GM18508 (cell line): ENCODE data around the gene KIF17.

Experiments used
- ATAC-seq: cut with Tn5 transposase; IDR thresholded peaks from one replicate; pipeline ENCODE4 v1.9.1; 2021; ENCODE audit warnings: moderate number of reproducible peaks; ENCODE audit not compliant: insufficient read depth, unreplicated experiment

The KIF17 gene

DNA sequence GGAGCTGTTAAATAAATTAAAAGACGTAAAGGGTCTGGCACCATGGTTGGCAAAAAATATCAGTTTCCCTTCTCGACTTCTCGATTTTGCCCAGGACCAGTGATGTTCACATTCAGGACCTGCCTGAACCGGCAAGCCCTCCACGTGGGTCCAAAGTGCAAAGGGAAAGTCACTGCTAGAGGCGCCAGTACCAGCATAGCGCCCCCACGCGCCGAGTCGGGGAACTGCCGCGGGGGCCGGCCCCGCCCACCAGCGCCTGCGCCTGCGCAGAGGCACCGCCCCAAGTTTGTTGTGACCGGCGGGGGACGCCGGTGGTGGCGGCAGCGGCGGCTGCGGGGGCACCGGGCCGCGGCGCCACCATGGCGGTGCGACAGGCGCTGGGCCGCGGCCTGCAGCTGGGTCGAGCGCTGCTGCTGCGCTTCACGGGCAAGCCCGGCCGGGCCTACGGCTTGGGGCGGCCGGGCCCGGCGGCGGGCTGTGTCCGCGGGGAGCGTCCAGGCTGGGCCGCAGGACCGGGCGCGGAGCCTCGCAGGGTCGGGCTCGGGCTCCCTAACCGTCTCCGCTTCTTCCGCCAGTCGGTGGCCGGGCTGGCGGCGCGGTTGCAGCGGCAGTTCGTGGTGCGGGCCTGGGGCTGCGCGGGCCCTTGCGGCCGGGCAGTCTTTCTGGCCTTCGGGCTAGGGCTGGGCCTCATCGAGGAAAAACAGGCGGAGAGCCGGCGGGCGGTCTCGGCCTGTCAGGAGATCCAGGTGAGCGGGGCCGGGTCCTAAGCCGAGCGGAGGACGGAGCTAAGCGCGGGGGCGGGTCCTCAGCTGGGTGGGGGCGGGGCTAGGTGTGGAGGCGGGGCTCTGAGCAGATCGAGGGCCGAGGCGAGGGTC is 84.4 kb downstream of the KIF17 start, which contains the start of gene PINK1:
PINK1 (plus strand) TSS at position 269 of the 875 bp plus-strand sequence; CDS start at position 360, 91 bp downstream.
- ATAC-seq = no peak

DNA sequence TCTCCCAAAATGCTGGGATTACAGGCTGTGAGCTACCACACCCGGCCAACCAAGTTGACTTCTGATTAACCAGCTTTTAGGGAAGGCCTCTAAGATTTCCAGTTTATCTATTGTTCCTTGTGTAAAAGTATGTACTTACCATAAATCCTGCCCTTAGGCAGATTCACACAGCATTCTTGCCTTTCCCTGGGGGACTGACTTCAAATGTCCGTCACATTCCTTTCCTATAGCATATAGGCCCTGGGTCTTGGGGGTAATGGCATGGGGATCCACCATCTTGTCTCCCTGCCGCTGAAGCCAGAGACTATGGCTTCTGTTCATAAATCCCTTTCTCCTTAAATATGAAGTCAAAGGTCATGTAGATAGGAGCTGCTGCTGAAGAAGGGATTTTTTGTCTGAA is 85.4 kb downstream of the KIF17 start:
- no peak for ATAC-seq

DNA sequence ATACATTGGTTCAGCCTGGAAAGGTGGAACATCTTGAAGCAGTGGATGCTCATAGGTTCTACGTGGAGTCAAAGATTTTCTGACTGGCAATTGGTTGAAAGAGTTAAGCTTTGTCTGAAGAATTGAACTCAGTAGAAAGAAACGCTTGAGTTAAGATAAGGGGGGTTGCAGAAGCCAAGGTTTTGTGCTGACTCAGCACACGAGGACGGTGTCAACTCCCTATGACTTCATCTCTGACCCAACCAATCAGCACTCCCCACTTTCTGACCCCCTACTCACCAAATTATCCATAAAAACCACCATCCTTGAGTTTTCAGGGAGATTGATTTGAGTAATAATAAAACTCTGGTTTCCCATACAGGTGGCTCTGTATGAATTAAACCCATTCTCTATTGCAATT is 87.1 kb downstream of the KIF17 start:
- no peak for ATAC-seq

DNA sequence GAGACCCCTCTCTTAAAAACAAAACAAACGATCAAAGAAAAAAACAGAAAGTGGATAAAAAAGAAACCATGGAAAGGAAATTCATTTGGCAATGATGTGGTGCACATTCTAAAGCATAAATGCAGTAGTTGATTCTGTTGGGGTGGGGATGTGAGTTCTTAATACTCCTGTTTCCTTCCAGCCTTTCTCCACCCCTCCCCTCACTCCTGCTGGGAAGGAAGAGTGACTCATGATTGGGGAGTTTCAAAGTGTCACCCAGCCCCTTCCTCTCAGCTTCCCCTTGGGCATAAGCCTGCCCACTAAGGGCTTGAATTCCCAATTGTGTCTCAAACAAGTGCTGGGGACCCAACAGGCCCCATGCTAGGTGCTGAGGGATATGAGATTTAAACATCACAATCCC is 91.3 kb downstream of the KIF17 start:
- no peak for ATAC-seq

DNA sequence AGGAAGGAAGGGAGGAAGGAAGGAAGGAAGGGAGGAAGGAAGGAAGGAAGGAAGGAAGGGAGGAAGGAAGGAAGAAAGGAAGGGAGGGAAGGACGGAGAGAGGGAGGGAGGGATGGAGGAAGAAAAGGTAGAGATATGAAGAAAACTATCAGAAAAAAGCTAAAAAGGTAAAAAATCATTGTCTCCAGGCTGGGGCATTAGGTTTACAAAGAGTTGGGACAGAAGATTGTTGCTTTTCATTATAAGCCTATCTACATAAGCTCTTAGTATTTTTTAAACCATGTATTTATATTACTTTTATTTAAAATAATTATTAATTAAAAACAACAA is 91.7 kb downstream of the KIF17 start:
- ATAC-seq = no peak

DNA sequence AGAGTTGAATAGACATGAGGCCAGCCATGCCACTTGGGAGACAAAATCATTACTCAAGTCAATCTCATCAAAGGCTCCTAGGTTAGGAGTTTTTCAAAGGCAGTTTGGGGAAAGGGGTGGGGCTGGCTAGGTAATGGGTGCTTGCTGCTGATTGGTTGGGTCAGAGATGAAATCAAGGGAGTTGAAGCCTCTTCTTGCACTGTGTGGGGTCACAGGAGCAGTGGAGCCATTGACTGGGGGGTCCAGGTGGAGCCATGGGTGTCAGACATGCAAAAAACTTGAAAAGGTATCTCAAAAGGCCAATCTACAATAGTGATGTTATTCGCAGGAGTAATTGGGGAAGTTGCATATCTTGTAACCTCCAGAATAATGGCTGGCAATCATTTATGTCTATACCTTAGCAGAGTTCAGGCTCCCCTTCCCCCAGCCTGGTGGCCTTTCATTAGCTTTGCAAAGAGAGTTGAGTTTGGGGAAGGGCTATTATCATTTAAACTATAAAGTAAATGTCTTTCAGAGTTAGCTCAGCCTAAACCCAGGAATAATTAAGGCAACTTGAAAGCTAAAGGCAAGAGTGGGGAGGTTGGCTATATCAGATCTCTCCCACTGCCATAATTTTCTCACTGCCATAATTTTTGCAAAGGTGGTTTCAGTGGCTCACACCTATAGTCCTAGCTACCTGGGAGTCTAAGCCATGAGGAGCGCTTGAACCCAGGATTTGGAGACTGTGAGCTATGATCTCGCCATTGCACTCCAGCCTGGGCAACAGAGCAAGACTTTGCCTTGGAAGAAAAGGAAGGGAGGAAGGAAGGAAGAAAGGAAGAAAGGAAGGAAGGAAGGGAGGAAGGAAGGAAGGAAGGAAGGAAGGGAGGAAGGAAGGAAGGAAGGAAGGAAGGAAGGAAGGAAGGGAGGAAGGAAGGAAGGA is 92.4 kb downstream of the KIF17 start:
- ATAC-seq = no peak

DNA sequence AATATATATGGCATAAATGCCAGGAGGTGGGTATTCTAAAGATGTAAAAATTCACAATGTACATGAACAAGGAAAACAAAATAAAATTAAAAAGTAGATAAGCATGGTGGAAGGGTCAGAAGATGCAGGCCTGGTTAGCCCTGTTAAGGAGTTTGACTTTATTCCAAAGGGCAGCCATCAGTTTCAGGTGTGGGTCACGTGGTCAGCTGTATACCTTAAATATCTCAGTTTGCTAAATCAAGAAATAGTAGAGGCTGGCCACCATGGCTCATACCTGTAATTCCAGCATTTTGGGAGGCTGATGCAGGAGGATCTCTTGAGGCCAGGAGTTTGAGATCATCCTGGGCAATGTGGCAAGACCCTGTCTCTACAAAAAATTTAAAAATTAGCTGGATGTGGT is 93.1 kb downstream of the KIF17 start:
- ATAC-seq = no peak

DNA sequence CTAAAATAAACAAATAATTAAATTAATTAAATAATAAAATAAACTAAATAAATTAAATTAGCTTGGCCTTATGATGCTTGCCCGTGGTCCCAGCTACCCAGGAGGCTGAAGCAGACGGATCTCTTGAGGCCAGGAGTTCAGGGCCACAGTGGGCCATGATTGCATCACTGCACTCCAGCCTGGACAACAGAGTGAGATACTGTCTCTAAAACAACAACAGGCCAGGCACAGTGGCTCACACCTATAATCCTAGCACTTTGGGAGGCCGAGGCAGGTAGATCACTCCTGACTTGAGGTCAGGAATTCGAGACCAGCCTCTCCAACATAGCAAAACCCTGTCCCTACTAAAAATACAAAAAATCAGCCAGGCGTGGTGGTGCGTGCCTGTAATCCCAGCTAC is 96.8 kb downstream of the KIF17 start:
- no peak for ATAC-seq

DNA sequence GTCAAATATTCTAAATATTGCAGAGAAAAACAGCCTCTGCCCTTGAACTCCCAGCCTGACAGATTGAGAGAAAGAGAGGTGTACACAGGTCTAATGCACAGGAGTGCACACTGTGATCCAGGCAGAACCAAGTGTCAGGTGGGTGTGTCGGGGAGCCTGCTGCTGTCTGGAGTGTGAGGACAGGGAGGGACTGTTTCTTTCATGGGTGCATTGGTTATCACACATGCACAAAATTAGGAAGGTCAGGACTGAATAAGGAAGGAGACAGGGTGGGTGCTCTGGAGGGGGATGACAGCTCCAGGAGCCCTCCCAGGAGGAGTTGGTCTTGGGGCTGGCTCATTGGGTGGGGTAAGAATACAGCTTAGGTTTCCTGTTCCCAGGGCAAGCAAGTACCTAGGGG is 97.8 kb downstream of the KIF17 start:
- no peak for ATAC-seq

DNA sequence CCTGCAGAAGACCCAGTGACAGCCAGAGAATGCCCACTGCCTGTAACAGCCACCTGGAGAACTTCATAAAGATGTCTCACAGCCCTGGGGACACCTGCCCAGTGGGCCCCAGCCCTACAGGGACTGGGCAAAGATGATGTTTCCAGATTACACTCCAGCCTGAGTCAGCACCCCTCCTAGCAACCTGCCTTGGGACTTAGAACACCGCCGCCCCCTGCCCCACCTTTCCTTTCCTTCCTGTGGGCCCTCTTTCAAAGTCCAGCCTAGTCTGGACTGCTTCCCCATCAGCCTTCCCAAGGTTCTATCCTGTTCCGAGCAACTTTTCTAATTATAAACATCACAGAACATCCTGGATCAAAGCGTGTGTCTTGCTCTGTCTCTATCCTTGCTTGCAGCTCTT is 99.3 kb downstream of the KIF17 start:
- no peak for ATAC-seq

DNA sequence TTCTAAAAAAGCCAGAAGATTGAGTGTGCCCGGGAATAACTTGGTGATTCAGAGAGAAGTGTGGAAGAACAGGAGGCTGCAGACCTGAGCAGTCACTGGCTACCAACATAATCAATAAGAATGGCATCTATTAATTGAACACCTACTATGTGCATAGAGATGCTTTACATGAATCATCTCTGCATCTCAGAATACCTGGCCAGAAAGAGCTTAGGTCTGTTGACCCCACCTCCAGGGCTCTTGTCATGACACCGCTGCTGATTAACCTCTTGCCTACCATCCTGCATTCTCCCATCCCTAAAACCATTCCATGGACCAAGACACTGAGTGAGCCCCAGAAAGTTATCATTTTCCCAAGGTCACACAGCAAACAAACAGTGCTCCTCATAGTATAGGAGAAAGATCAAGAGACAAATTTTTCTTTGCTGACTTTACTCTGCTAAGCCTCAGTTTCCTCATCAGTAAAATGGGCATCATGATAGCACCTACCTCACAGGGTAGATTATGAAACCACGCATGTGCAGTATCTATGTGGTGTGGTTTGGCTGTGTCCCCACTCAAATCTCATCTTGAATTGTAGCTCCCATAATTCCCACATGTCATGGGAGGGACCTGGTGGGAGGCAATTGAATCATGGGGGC is 100.8 kb downstream of the KIF17 start:
- no peak for ATAC-seq

DNA sequence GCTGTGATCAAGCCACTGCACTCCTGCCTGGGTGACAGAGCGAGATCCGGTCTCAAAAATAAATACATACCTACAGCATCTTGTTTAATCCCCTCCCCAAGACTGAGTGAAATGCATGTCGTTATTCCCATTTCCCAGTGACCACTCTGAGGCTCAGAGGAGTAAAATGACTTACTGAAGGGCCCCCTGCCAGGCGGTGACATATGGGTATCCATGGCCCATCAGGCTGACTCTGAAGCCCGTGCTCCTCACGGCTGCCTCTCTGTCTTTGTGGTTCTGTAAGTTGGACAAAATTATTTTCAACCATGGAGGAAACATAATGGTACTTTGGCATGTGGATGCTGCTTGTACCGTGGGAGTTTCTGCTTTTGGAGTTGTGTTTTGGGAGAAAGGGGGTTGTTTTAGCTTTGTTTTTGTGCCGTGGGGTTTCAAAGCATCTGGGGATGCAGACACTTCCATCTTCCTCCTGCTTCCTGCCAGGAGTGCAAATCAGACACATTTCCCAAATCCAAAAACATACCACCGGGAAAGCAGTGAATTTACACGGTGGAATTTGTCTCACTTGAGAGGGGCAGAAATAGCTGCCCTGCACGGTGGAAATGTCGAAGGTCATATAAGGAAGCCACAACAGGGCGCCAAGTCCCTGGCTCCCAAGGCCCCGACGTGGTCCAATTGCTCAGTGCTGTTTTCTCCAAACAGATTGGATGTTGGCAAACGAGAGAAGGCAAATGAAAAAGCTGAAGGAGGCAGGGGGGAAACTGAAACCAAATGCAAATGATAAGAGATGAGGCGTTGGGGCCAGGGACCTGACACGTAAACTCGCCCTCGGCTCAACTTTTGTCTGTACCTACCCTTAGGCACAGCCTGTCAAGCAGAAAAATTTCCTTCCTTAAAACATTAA is 101.6 kb downstream of the KIF17 start:
- no peak for ATAC-seq

DNA sequence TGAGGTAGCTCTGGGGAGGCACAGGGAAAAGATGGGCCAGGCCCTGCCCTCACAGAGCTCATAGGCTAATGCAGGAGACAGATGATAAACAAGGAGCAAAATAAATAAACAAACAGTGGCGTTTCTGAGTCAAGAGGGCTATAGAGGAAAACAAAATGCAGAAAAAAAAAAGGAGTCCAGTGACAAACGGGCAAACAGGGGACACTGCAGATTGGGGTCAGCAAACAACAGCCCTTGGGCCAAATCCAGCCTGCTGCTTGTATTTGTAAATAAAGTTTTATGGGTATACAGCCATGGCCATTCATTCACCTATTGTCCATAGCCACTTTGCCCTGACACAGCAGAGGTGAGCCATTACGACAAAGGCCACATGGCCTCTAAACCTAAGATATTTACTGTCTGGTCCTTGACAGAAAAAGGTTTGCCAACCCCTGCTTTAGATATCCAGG is 103.7 kb downstream of the KIF17 start:
- ATAC-seq = no peak
